Skeletal muscle tissue (tissue), 4 donors: ENCODE measurements around the gene PDZRN4. TPM values are rescaled to one million over a fixed set of nuclear protein-coding genes. Genes with fewer than 3 reads are reported as not detected.
"Not testable (repeated sequence)": the region's sequence is repeated elsewhere in the genome, so short reads cannot be mapped to it uniquely, and the experiment has no call there.

Experiments used
- H3K27ac ChIP-seq: one replicate; pipeline ENCODE4 v1.7.0; 2013; ENCODE audit warnings: mild to moderate bottlenecking, low read depth, low read length, inconsistent platforms
- H3K27me3 ChIP-seq, 3 donors: one replicate each; pipeline ENCODE4 v1.7.0; 2013; ENCODE audit warnings: low read length in 3 of 3; ENCODE audit not compliant: control insufficient read depth in 3 of 3, insufficient read depth in 3 of 3
- H3K36me3 ChIP-seq, 3 donors: one replicate each; pipeline ENCODE4 v1.7.0; 2013; ENCODE audit warnings: low read length in 3 of 3; ENCODE audit not compliant: control insufficient read depth in 3 of 3, insufficient read depth in 3 of 3
- H3K4me1 ChIP-seq, 3 donors: one replicate each; pipeline ENCODE4 v1.7.0; 2013; ENCODE audit warnings: low read length in 3 of 3, mild to moderate bottlenecking in 3 of 3; ENCODE audit not compliant: control insufficient read depth in 3 of 3, insufficient read depth in 3 of 3
- H3K4me3 ChIP-seq, 3 donors: one replicate each; pipeline ENCODE4 v1.7.0; 2013; ENCODE audit warnings: low read length in 3 of 3
- H3K9ac ChIP-seq, 3 donors: one replicate each; pipeline ENCODE4 v1.7.0; 2013; ENCODE audit warnings: low read length in 3 of 3, mild to moderate bottlenecking in 3 of 3, moderate library complexity in 2 of 3, low read depth in 1 of 3
- H3K9me3 ChIP-seq, 3 donors: one replicate each; pipeline ENCODE4 v1.7.0; 2013; ENCODE audit warnings: low read length in 3 of 3; ENCODE audit not compliant: control insufficient read depth in 3 of 3
- total RNA-seq: library from RNA; depleted of rRNA; stranded (reverse); fragments of >200 nt; gene quantifications from one replicate; pipeline ENCODE4 v1.2.3, GENCODE V29; 2014
- donor health status: Osteomylitis.

The PDZRN4 gene
- total RNA-seq, 1 donor from 2014 or later = 1.6 TPM

DNA sequence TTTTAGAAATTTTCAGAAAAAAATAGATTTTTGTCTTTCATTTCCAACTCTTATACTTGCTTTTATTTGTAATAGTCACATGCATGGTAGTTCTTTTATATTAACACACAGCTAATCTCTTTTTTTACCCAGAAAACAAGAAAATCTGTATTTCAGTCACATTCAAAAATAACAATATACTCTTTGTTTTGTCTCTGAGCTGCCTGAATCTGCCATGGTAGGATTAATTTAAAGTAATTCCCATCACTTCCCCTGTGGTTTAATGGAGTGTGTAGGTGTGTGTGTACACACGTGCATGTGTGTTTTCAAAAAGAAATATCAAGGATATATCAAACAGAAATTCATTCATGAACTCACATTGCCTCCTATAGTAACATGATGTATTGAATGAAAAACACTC, 42.6 kb downstream of the PDZRN4 start:
- no peaks in the 10 kb centered on the region for H3K27me3 ChIP-seq
- H3K4me3 ChIP-seq = no peak overlapping the region
- no peaks in the 10 kb centered on the region for H3K9me3 ChIP-seq
- no peak overlapping the region for H3K27ac ChIP-seq
- H3K4me1 ChIP-seq = no peaks in the 10 kb centered on the region
- H3K9ac ChIP-seq = no peak overlapping the region
- H3K36me3 ChIP-seq = no peaks in the 10 kb centered on the region

GRCh38 chr12:41234692-41235091, 46.6 kb downstream of the PDZRN4 start:
- H3K4me3 ChIP-seq = no peak overlapping the region
- peaks cover 0 to 2% (median 0%) of the 10 kb centered on the region in 3 donors for H3K9me3 ChIP-seq
- no peaks in the 10 kb centered on the region for H3K27me3 ChIP-seq
- no peak overlapping the region for H3K27ac ChIP-seq
- H3K4me1 ChIP-seq = no peaks in the 10 kb centered on the region
- no peak overlapping the region for H3K9ac ChIP-seq
- no peaks in the 10 kb centered on the region for H3K36me3 ChIP-seq

- Histone ChIP-seq H3K27me3 (no peaks in the 10 kb centered on the region), H3K4me1 (no peaks in the 10 kb centered on the region), H3K27ac (no peak overlapping the region), H3K4me3 (no peak overlapping the region), H3K9me3 (no peaks in the 10 kb centered on the region), H3K36me3 (no peaks in the 10 kb centered on the region), H3K9ac (no peak overlapping the region)
Observed at GRCh38 chr12:41242603-41243002, 54.5 kb downstream of the PDZRN4 start.

- no peak overlapping the region for H3K9ac ChIP-seq
- no peaks in the 10 kb centered on the region for H3K4me1 ChIP-seq
- H3K27ac ChIP-seq = no peak overlapping the region
- H3K27me3 ChIP-seq = no peaks in the 10 kb centered on the region
- no peaks in the 10 kb centered on the region for H3K36me3 ChIP-seq
- no peak overlapping the region for H3K4me3 ChIP-seq
- no peaks in the 10 kb centered on the region for H3K9me3 ChIP-seq
Observed at GRCh38 chr12:41248391-41248790, 60.3 kb downstream of the PDZRN4 start.

GRCh38 chr12:41250748-41251147, 62.6 kb downstream of the PDZRN4 start:
- H3K27ac ChIP-seq = no peak overlapping the region
- H3K9me3 ChIP-seq = no peaks in the 10 kb centered on the region
- H3K36me3 ChIP-seq = no peaks in the 10 kb centered on the region
- no peak overlapping the region for H3K9ac ChIP-seq
- no peaks in the 10 kb centered on the region for H3K4me1 ChIP-seq
- H3K4me3 ChIP-seq = no peak overlapping the region
- no peaks in the 10 kb centered on the region for H3K27me3 ChIP-seq

- Histone ChIP-seq H3K27me3 (no peaks in the 10 kb centered on the region), H3K36me3 (no peaks in the 10 kb centered on the region), H3K4me3 (no peak overlapping the region), H3K9me3 (no peaks in the 10 kb centered on the region), H3K9ac (no peak overlapping the region), H3K27ac (no peak overlapping the region), H3K4me1 (no peaks in the 10 kb centered on the region)
Observed at GRCh38 chr12:41254004-41254914, 66.1 kb downstream of the PDZRN4 start.

DNA sequence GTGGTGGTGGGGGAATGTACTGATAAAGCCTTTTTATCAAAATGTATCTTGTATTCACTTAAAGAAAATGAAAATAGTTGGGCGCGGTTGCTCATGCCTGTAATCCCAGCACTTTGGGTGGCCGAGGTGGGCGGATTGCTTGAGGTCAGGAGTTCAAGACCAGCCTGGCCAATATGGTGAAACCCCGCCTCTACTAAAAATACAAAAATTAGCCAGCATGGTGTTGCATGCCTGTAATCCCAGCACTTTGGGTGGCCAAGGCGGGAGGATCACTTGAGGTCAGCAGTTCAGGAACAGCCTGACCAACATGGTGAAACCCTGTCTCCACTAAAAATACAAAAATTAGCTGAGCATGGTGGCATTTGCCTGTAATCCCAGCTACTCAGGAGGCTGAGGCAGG, 75.1 kb downstream of the PDZRN4 start:
- not testable (repeated sequence) for H3K4me1 ChIP-seq, H3K36me3 ChIP-seq, H3K9ac ChIP-seq, H3K4me3 ChIP-seq, H3K9me3 ChIP-seq, H3K27me3 ChIP-seq, H3K27ac ChIP-seq

DNA sequence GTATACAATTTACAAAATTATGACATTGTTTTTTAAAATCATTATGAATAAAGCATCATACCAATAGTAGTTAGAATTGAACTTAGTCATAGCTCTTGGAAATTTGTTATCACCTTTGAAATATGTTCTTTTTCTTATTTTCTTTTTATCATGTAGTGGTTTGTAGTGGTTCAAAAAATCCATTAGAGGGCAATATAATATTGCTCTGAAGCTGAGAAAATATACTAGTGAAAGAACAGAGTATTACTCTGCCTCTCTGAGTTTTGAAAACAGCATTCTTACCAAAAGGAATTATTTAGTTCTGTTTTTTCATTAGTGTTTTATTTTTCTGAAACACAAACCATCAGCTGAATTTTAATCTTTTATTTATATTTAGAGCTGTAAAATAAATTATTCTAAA, 76.2 kb downstream of the PDZRN4 start:
- H3K36me3 ChIP-seq = no peaks in the 10 kb centered on the region
- H3K9ac ChIP-seq = no peak overlapping the region
- H3K9me3 ChIP-seq = no peaks in the 10 kb centered on the region
- H3K4me1 ChIP-seq = no peaks in the 10 kb centered on the region
- H3K27ac ChIP-seq = no peak overlapping the region
- no peak overlapping the region for H3K4me3 ChIP-seq
- no peaks in the 10 kb centered on the region for H3K27me3 ChIP-seq

DNA sequence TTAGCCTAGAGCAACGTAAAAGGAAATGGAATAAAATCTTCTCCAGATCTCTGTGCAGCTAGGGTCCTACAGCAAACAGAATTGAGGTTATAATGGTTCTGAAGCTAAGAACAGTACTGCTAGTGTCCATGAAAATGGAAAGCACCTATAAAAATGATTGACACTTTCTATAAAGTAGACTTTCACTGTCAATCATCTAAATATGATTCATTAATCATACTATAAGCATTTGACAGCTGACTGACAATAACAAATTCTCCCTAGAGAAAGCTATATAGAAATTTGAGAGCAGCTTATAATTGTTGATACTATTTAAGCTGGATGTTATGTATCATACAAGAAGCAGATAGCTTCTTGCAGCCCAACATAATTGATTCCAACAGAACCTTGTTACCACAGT, 80.9 kb downstream of the PDZRN4 start:
- Histone ChIP-seq H3K27me3 (no peaks in the 10 kb centered on the region), H3K4me1 (no peaks in the 10 kb centered on the region), H3K4me3 (no peak overlapping the region), H3K36me3 (no peaks in the 10 kb centered on the region), H3K9me3 (no peaks in the 10 kb centered on the region), H3K9ac (no peak overlapping the region), H3K27ac (no peak overlapping the region)

DNA sequence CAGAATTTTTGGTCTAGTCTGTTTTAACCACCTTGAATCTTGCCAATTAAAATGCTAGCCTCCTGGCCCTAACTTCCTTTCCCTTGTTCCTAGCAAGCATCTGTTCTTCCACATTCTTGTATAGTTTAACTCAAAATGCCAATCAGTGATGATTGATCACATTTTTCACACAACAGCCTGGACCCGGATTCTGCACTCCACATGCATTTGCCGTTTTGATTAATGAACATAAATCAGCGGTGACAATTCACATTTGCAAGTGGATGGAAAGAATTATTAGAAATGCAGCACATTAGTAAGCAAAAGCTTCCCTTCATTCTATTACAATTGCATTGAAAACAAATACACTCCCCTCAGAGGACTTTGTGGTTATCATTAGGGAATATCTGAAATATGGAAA, 83.4 kb downstream of the PDZRN4 start:
- Histone ChIP-seq H3K27ac (no peak overlapping the region), H3K4me3 (no peak overlapping the region), H3K4me1 (no peaks in the 10 kb centered on the region), H3K9me3 (no peaks in the 10 kb centered on the region), H3K36me3 (no peaks in the 10 kb centered on the region), H3K9ac (no peak overlapping the region), H3K27me3 (no peaks in the 10 kb centered on the region)
